CD14-positive monocyte (primary cell): ENCODE data around the gene BCKDHA. TPM values are rescaled to one million over a fixed set of nuclear protein-coding genes. Genes with fewer than 3 reads are reported as not detected.

Source experiments
- DNase-seq, 3 donors: peaks; one replicate each; pipeline ENCODE4 v3.0.0-alpha.2; 2011 to 2022
- H2AFZ ChIP-seq: 2 replicates; pipeline ENCODE4 v1.6.0; 2012; ENCODE audit warnings: mild to moderate bottlenecking, low read depth, low read length, inconsistent platforms; ENCODE audit not compliant: insufficient read depth, poor library complexity, severe bottlenecking
- H3K27ac ChIP-seq, 2 donors: 1 replicate in 1 of 2; 2 replicates in 1 of 2; pipeline ENCODE4 v1.5.1; 2012 to 2013; ENCODE audit warnings: low read length in 2 of 2, control low read depth in 1 of 2, inconsistent platforms in 1 of 2, low read depth in 1 of 2, mild to moderate bottlenecking in 1 of 2
- H3K27me3 ChIP-seq, 2 donors: one replicate each; pipeline versions ENCODE4 v1.6.0 to v1.6.1; 2011 to 2013; ENCODE audit warnings: low read length in 2 of 2; ENCODE audit not compliant: control insufficient read depth in 2 of 2, insufficient read depth in 2 of 2
- H3K36me3 ChIP-seq, 2 donors: replicated peaks in 1 of 2; 1 replicate in 1 of 2; 2 replicates in 1 of 2; pipeline versions ENCODE4 v1.5.1 to v1.6.1; 2012 to 2013; ENCODE audit warnings: low read length in 2 of 2, control low read depth in 1 of 2, inconsistent platforms in 1 of 2, mild to moderate bottlenecking in 1 of 2; ENCODE audit not compliant: insufficient read depth in 2 of 2, control insufficient read depth in 1 of 2
- H3K4me1 ChIP-seq, 2 donors: 1 replicate in 1 of 2; 2 replicates in 1 of 2; pipeline versions ENCODE4 v1.5.1 to v1.6.1; 2012 to 2013; ENCODE audit warnings: low read length in 2 of 2, control low read depth in 1 of 2, inconsistent platforms in 1 of 2, mild to moderate bottlenecking in 1 of 2, moderate library complexity in 1 of 2; ENCODE audit not compliant: insufficient read depth in 2 of 2, control insufficient read depth in 1 of 2
- H3K4me2 ChIP-seq: replicated peaks from 2 replicates; pipeline ENCODE3; 2012; ENCODE audit warnings: low read length, moderate library complexity, mild to moderate bottlenecking; ENCODE audit not compliant: poor library complexity, severe bottlenecking; ENCODE audit errors: extremely low read depth
- H3K4me3 ChIP-seq, 3 experiments: fragments of 200-600 bp in 1 of 3; sonication (generic) in 1 of 3; replicated peaks in 1 of 3; 1 replicate in 2 of 3; 2 replicates in 1 of 3; pipeline ENCODE4 v1.5.1; 2011 to 2013; ENCODE audit warnings: low read length in 3 of 3, mild to moderate bottlenecking in 3 of 3, control low read depth in 2 of 3, low read depth in 2 of 3, inconsistent platforms in 1 of 3, moderate library complexity in 1 of 3
- H3K79me2 ChIP-seq: 2 replicates; pipeline ENCODE4 v1.6.0; 2012; ENCODE audit warnings: mild to moderate bottlenecking, control low read depth, inconsistent platforms, low read length, moderate library complexity; ENCODE audit not compliant: insufficient read depth
- H3K9ac ChIP-seq: 2 replicates; pipeline ENCODE4 v1.6.0; 2017; ENCODE audit warnings: low read length, mild to moderate bottlenecking; ENCODE audit not compliant: insufficient read depth, poor library complexity, severe bottlenecking
- H3K9me3 ChIP-seq, 2 donors: replicated peaks in 1 of 2; 1 replicate in 1 of 2; 2 replicates in 1 of 2; pipeline versions ENCODE4 v1.5.1 to v1.6.1; 2012 to 2013; ENCODE audit warnings: low read length in 2 of 2, control low read depth in 1 of 2; ENCODE audit not compliant: control insufficient read depth in 1 of 2, insufficient read depth in 1 of 2
- H4K20me1 ChIP-seq: 2 replicates; pipeline ENCODE4 v1.6.0; 2012; ENCODE audit warnings: mild to moderate bottlenecking, low read length, control low read depth, moderate library complexity; ENCODE audit not compliant: insufficient read depth
- H3K27ac Mint-ChIP-seq, 7 donors: one replicate each; pipeline ENCODE4 v1.8.0; 2020; ENCODE audit warnings: mild to moderate bottlenecking in 7 of 7, mixed read lengths in 7 of 7, moderate library complexity in 6 of 7, inconsistent platforms in 2 of 7
- H3K27me3 Mint-ChIP-seq, 3 donors: one replicate each; pipeline ENCODE4 v1.8.0; 2021 to 2022; ENCODE audit warnings: low read depth in 3 of 3, mild to moderate bottlenecking in 3 of 3, mixed read lengths in 3 of 3, moderate library complexity in 3 of 3, inconsistent platforms in 1 of 3
- H3K36me3 Mint-ChIP-seq, 2 donors: one replicate each; pipeline ENCODE4 v1.8.0; 2020; ENCODE audit warnings: mixed read lengths in 2 of 2, inconsistent platforms in 1 of 2, mild to moderate bottlenecking in 1 of 2
- H3K4me1 Mint-ChIP-seq: one replicate; pipeline ENCODE4 v1.8.0; 2020; ENCODE audit warnings: mild to moderate bottlenecking, mixed read lengths
- H3K4me3 Mint-ChIP-seq, 2 donors: one replicate each; pipeline ENCODE4 v1.8.0; 2020; ENCODE audit warnings: mild to moderate bottlenecking in 2 of 2, mixed read lengths in 2 of 2, moderate library complexity in 1 of 2
- H3K9me3 Mint-ChIP-seq, 7 donors: one replicate each; pipeline ENCODE4 v1.8.0; 2020 to 2022; ENCODE audit warnings: mixed read lengths in 7 of 7, mild to moderate bottlenecking in 6 of 7, moderate library complexity in 6 of 7, inconsistent platforms in 2 of 7
- WGBS: methylation state at CpG from one replicate; pipeline ENCODE4 v1.1.5; 2013; ENCODE audit warnings: missing lambda C conversion rate; ENCODE audit not compliant: insufficient coverage; 5-methylcytosine and 5-hydroxymethylcytosine counted together
- intact Hi-C, 2 donors: fragments of 100-400 bp; cut with micrococcal nuclease; formaldehyde crosslinking; loops; one replicate each; pipeline versions ENCODE4 v1.15.0 to v1.15.1; 2023
- polyA plus RNA-seq, 3 donors: library from polyadenylated mRNA; depleted of rRNA in 1 of 3; unstranded in 2 of 3; stranded (reverse) in 1 of 3; fragments of 300-500 nt in 2 of 3; fragments of >200 nt in 1 of 3; fragmentation: Illumina TruSeq in 2 of 3; gene quantifications; 1 replicate in 2 of 3; 2 replicates in 1 of 3; pipeline ENCODE4 v1.2.3, GENCODE V29; 2012 to 2021
- TF ChIP-seq, protein P1 (sequence below): fragments of 200-600 bp; IDR thresholded peaks from one replicate; pipeline ENCODE4 v1.8.0; 2022; ENCODE audit warnings: antibody characterized with exemption, mild to moderate bottlenecking

BCKDHA gene
- polyA plus RNA-seq, 3 donors = 52.4 to 90.1 (median 87.6) TPM

DNA sequence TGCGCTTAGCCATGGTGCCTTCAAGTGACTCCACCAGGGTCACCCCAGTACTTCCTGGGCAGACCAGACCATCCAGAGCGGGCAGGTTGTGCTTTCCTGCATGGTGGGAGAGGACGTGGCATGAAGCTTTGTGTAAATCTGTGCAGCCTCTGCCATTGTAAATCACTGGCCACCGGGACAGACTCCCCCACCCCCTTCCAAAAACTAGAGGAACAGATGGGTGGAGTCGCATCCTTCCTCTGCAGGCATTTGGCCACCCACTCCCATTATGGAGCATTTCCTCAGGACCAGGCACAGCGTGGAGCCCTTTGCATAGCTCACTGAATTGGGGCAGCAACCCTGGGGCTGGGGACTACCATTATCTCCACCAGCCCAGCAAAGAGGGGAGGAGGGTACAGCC, 8.2 kb downstream of the BCKDHA start:
- Histone ChIP-seq H3K4me2 (peak overlapping the region; percentile 49), H3K4me1 (peaks cover 57 to 60% of the 10 kb centered on the region in 2 donors), H3K4me3 (peak overlapping the region in 1 of 3 experiments; percentile 35), H3K79me2 (peaks cover 70% of the 10 kb centered on the region), H3K36me3 (peaks cover 13 to 29% of the 10 kb centered on the region in 2 donors), H3K9me3 (no peaks in the 10 kb centered on the region), H3K27me3 (no peaks in the 10 kb centered on the region), H2AFZ (no peak overlapping the region), H4K20me1 (peaks cover 7% of the 10 kb centered on the region), H3K27ac (peak overlapping the region; percentile 4 to 94), H3K9ac (no peak overlapping the region)
- Mint-ChIP-seq H3K27ac (peak overlapping the region in 4 of 7 donors; percentile 58 to 99 (median 66)), H3K9me3 (peaks cover 0 to 3% (median 0%) of the 10 kb centered on the region in 7 donors), H3K4me1 (peaks cover 64% of the 10 kb centered on the region), H3K4me3 (peak overlapping the region in 1 of 2 donors; percentile 46), H3K27me3 (peaks cover 0 to 2% (median 0%) of the 10 kb centered on the region in 3 donors), H3K36me3 (peaks cover 30 to 39% of the 10 kb centered on the region in 2 donors)
- 100% methylated on average over 1 of the region's 6 CpGs for WGBS
- TF ChIP-seq, protein P1, sequence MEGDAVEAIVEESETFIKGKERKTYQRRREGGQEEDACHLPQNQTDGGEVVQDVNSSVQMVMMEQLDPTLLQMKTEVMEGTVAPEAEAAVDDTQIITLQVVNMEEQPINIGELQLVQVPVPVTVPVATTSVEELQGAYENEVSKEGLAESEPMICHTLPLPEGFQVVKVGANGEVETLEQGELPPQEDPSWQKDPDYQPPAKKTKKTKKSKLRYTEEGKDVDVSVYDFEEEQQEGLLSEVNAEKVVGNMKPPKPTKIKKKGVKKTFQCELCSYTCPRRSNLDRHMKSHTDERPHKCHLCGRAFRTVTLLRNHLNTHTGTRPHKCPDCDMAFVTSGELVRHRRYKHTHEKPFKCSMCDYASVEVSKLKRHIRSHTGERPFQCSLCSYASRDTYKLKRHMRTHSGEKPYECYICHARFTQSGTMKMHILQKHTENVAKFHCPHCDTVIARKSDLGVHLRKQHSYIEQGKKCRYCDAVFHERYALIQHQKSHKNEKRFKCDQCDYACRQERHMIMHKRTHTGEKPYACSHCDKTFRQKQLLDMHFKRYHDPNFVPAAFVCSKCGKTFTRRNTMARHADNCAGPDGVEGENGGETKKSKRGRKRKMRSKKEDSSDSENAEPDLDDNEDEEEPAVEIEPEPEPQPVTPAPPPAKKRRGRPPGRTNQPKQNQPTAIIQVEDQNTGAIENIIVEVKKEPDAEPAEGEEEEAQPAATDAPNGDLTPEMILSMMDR = no peak
- intact Hi-C loops = no loop called here
- DNase-seq = no peak

DNA sequence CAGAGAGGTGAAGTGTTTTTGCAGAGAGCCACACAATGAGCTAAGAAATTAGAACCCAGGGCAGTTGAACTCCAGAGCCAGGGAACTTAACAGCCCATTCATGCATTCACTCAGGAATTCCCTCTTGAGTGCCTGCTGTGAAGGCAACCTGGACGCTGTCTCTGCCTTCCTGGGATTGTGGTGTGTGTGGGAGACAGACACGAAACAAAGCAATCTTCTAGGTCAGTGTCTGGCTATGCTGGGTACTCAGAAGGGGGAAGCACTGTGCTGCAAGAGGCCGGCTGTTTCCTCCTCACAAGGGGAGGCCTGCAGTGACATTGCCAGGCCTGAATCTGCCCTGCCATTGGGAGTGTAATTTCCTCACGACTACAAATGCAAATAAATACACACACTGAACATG, 9.7 kb downstream of the BCKDHA start:
- peak in 2 of 3 donors; percentile 64 to 81 for DNase-seq
- TF ChIP-seq, protein P1 = no peak
- Mint-ChIP-seq H3K4me3 (peak overlapping the region in 1 of 2 donors; percentile 68), H3K4me1 (peaks cover 68% of the 10 kb centered on the region), H3K36me3 (peaks cover 34 to 42% of the 10 kb centered on the region in 2 donors), H3K9me3 (peaks cover 0 to 3% (median 0%) of the 10 kb centered on the region in 7 donors), H3K27ac (peak overlapping the region; percentile 82 to 99 (median 87)), H3K27me3 (peaks cover 0 to 2% (median 0%) of the 10 kb centered on the region in 3 donors)
- peak overlapping the region in 1 of 3 experiments; percentile 35 for H3K4me3 ChIP-seq
- intact Hi-C loops = loop anchor here in 1 of 2 donors (1.0 kb wide), 1 partner anchor 8 kb away; no protein-coding TSS in a partner anchor
- no peaks in the 10 kb centered on the region for H3K27me3 ChIP-seq
- H3K36me3 ChIP-seq = peaks cover 18 to 31% of the 10 kb centered on the region in 2 donors
- peak overlapping the region; percentile 53 for H3K9ac ChIP-seq
- no CpG with 5 or more reads among the region's 4 CpGs for WGBS
- H3K4me1 ChIP-seq = peaks cover 68 to 72% of the 10 kb centered on the region in 2 donors
- peak overlapping the region; percentile 18 for H2AFZ ChIP-seq
- H3K4me2 ChIP-seq = peak overlapping the region; percentile 57
- no peaks in the 10 kb centered on the region for H4K20me1 ChIP-seq
- peak overlapping the region; percentile 48 to 94 for H3K27ac ChIP-seq
- H3K79me2 ChIP-seq = peaks cover 61% of the 10 kb centered on the region
- no peaks in the 10 kb centered on the region for H3K9me3 ChIP-seq
